NCI-H2171 treated with DMSO at 0.1 percent for 48 hours (cell line): ENCODE results near the gene UNC13C.

ENCODE experiments used
- DNase-seq: peaks from one replicate; lab custom pipeline; 2025; lab: John Stamatoyannopoulos, UW

The UNC13C gene

GRCh38 chr15:54119051-54119450, 140.8 kb downstream of the UNC13C start:
- no peak for DNase-seq

- no peak for DNase-seq
Measured at GRCh38 chr15:54120949-54121463, 142.8 kb downstream of the UNC13C start.

- DNase-seq = no peak
Measured at GRCh38 chr15:54127574-54127973, 149.3 kb downstream of the UNC13C start.

GRCh38 chr15:54131410-54131809, 153.2 kb downstream of the UNC13C start:
- no peak for DNase-seq

GRCh38 chr15:54149115-54149531, 170.9 kb downstream of the UNC13C start:
- DNase-seq = no peak

GRCh38 chr15:54150255-54150654, 172.0 kb downstream of the UNC13C start:
- no peak for DNase-seq

GRCh38 chr15:54159012-54159411, 180.8 kb downstream of the UNC13C start:
- DNase-seq = no peak

GRCh38 chr15:54187325-54187724, 209.1 kb downstream of the UNC13C start:
- DNase-seq = no peak

- no peak for DNase-seq
Measured at GRCh38 chr15:54197995-54198394, 219.8 kb downstream of the UNC13C start.

GRCh38 chr15:54206586-54207321, 228.5 kb downstream of the UNC13C start:
- DNase-seq = no peak

- no peak for DNase-seq
Measured at GRCh38 chr15:54208786-54209185, 230.5 kb downstream of the UNC13C start.

- no peak for DNase-seq
Measured at GRCh38 chr15:54212635-54213034, 234.4 kb downstream of the UNC13C start.

GRCh38 chr15:54226455-54226854, 248.2 kb downstream of the UNC13C start:
- DNase-seq = no peak

- no peak for DNase-seq
Measured at GRCh38 chr15:54227569-54227968, 249.3 kb downstream of the UNC13C start.

GRCh38 chr15:54250326-54250725, 272.1 kb downstream of the UNC13C start:
- DNase-seq = no peak

GRCh38 chr15:54256190-54256589, 277.9 kb downstream of the UNC13C start:
- no peak for DNase-seq

- DNase-seq = no peak
Measured at GRCh38 chr15:54273928-54274327, 295.7 kb downstream of the UNC13C start.

- DNase-seq = no peak
Measured at GRCh38 chr15:54277834-54278233, 299.6 kb downstream of the UNC13C start.

GRCh38 chr15:54280726-54281125, 302.5 kb downstream of the UNC13C start:
- DNase-seq = no peak

GRCh38 chr15:54282228-54282836, 304.1 kb downstream of the UNC13C start:
- DNase-seq = no peak

- DNase-seq = no peak
Measured at GRCh38 chr15:54288049-54288448, 309.8 kb downstream of the UNC13C start.

GRCh38 chr15:54289590-54290136, 311.4 kb downstream of the UNC13C start:
- DNase-seq = no peak

GRCh38 chr15:54298396-54298795, 320.2 kb downstream of the UNC13C start:
- DNase-seq = no peak
